K562 (cell line): ENCODE results near the gene MAPT. TPM values are rescaled to one million over a fixed set of nuclear protein-coding genes. Genes with fewer than 3 reads are reported as not detected.

Experiments used
- ASH1L ChIP-seq: fragments of 450-650 bp; IDR thresholded peaks from 2 replicates; pipeline ENCODE4 v1.6.1; 2018; ENCODE audit warnings: borderline replicate concordance, mild to moderate bottlenecking, low read depth; ENCODE audit not compliant: partially characterized antibody
- CBX1 ChIP-seq: sonication (generic); IDR thresholded peaks from 2 replicates; pipeline ENCODE4 v1.6.1; 2016; ENCODE audit warnings: antibody characterized with exemption, low read depth, mild to moderate bottlenecking
- CCNT2 ChIP-seq: IDR thresholded peaks from 2 replicates; pipeline ENCODE4 v1.6.1; 2011; ENCODE audit warnings: borderline replicate concordance, low read depth, mild to moderate bottlenecking, moderate library complexity, mixed read lengths, low read length; ENCODE audit not compliant: insufficient read length; ENCODE audit errors: extremely low read depth
- CEBPG ChIP-seq, 3 experiments: fragments of 200-800 bp in 1 of 3; sonication (Bioruptor generic) in 1 of 3; sonication (generic) in 1 of 3; formaldehyde crosslinking in 1 of 3; IDR thresholded peaks in 2 of 3; conservative IDR thresholded peaks in 1 of 3; 2 replicates each; pipeline versions ENCODE4 v1.6.1 to v1.8.0; 2016 to 2022; ENCODE audit warnings: missing compliant biosample characterization in 2 of 3, missing genetic modification characterization in 2 of 3, mild to moderate bottlenecking in 1 of 3, missing genetic modification reagents in 1 of 3
- DMBX1 ChIP-seq: fragments of 250-450 bp; sonication (Bioruptor Pico); IDR thresholded peaks from 2 replicates; pipeline ENCODE4 v1.8.0; 2022; ENCODE audit warnings: inconsistent platforms, mild to moderate bottlenecking, moderate library complexity, borderline replicate concordance
- ETV6 ChIP-seq, 3 experiments: fragments of 150-350 bp in 1 of 3; sonication (generic) in 1 of 3; formaldehyde crosslinking in 1 of 3; IDR thresholded peaks; 2 replicates each; pipeline versions ENCODE4 v1.6.1 to v1.8.0; 2014 to 2022; ENCODE audit warnings: borderline replicate concordance in 2 of 3, low read depth in 2 of 3, antibody characterized with exemption in 1 of 3, low read length in 1 of 3, mild to moderate bottlenecking in 1 of 3, missing genetic modification reagents in 1 of 3
- GMEB1 ChIP-seq: fragments of 250-450 bp; sonication (Bioruptor Pico); IDR thresholded peaks from 2 replicates; pipeline ENCODE4 v1.4.0; 2020; ENCODE audit warnings: mild to moderate bottlenecking
- KLF16 ChIP-seq: IDR thresholded peaks from 2 replicates; pipeline ENCODE4 v1.6.1; 2016; ENCODE audit warnings: antibody characterized with exemption
- LEF1 ChIP-seq: fragments of 450-650 bp; IDR thresholded peaks from 2 replicates; pipeline ENCODE4 v1.6.1; 2016; ENCODE audit warnings: mild to moderate bottlenecking
- NFATC3 ChIP-seq: fragments of 450-650 bp; IDR thresholded peaks from 2 replicates; pipeline ENCODE4 v1.6.1; 2017; ENCODE audit warnings: mild to moderate bottlenecking
- RBFOX2 ChIP-seq: fragments of 200-400 bp; formaldehyde crosslinking; IDR thresholded peaks from 2 replicates; pipeline ENCODE4 v1.6.1; 2017; ENCODE audit warnings: low read depth, mild to moderate bottlenecking, low read length, moderate library complexity
- TBL1XR1 ChIP-seq, 2 experiments: IDR thresholded peaks; 2 replicates each; pipeline ENCODE4 v1.6.1; 2012; ENCODE audit warnings: improper control_type of control experiment in 2 of 2, low read length in 2 of 2, mild to moderate bottlenecking in 1 of 2
- ZBED1 ChIP-seq: IDR thresholded peaks from 2 replicates; pipeline ENCODE4 v1.6.1; 2014
- ZBTB11 ChIP-seq, 3 experiments: fragments of 200-800 bp in 1 of 3; fragments of 250-450 bp in 1 of 3; fragments of 450-650 bp in 1 of 3; sonication (Bioruptor Pico) in 1 of 3; sonication (Bioruptor generic) in 1 of 3; formaldehyde crosslinking in 1 of 3; IDR thresholded peaks; 2 replicates each; pipeline versions ENCODE4 v1.6.1 to v1.8.0; 2016 to 2022; ENCODE audit warnings: mild to moderate bottlenecking in 2 of 3, missing genetic modification characterization in 2 of 3, missing compliant biosample characterization in 1 of 3, moderate library complexity in 1 of 3
- ZBTB2 ChIP-seq: fragments of 450-650 bp; IDR thresholded peaks from 2 replicates; pipeline ENCODE4 v1.6.1; 2016; ENCODE audit warnings: antibody characterized with exemption
- ZNF277 ChIP-seq: fragments of 250-450 bp; sonication (Bioruptor Pico); IDR thresholded peaks from 2 replicates; pipeline ENCODE4 v1.8.0; 2022; ENCODE audit warnings: inconsistent platforms, mild to moderate bottlenecking, moderate library complexity, borderline replicate concordance
- polyA plus RNA-seq, 8 experiments: library from polyadenylated mRNA; depleted of rRNA in 4 of 8; stranded (reverse) in 5 of 8; unstranded in 3 of 8; fragments of >200 nt; fragmentation: Nextera tagmentation in 2 of 8; fragmentation: Illumina TruSeq in 1 of 8; extraction: Ambion mirVana in 2 of 8; extraction: Trizol in 1 of 8; gene quantifications; 2 replicates each; pipeline versions ENCODE4 v1.2.1 to v1.2.3, GENCODE V29; 2011 to 2014; ENCODE audit warnings: inconsistent platforms in 1 of 8, missing spikeins in 1 of 8
- total RNA-seq, 7 experiments: library from RNA; depleted of rRNA in 6 of 7; stranded (reverse); fragments of >200 nt in 6 of 7; fragmentation: Illumina TruSeq in 2 of 7; extraction: Trizol in 2 of 7; gene quantifications; 2 replicates each; pipeline versions ENCODE4 v1.2.1 to v1.2.3, GENCODE V29; 2011 to 2021; ENCODE audit warnings: low replicate concordance in 1 of 7

MAPT gene
- total and polyA plus RNA-seq, 9 of the 15 experiments (the other 6 are each of a cell fraction or from before 2014, with no cell fraction given): 0.04 to 1.1 (median 0.36) TPM

GRCh38 chr17:45894022-45894784 lies at the start of gene MAPT (continued):
- TF ChIP-seq ZBTB2 (0 out of 2 replicates have a peak, but pooled peaks have one; percentile 49), LEF1 (no peak), ASH1L (no peak), NFATC3 (no peak), ETV6 (IDR thresholded peaks at IDR 0.05; ENCODE audit: borderline replicate concordance in 1 of 2, low read depth in 2 of 2, low read length in 1 of 2) (no peak), ETV6 (CRISPR knock-in tag; IDR thresholded peaks at IDR 0.05; ENCODE audit: borderline replicate concordance) (peak; percentile 55; the same call in 1 of the 2 replicates), ZNF277 (CRISPR knock-in tag) (no peak), DMBX1 (CRISPR knock-in tag) (peak; percentile 56; the same call in 1 of the 2 replicates), CEBPG (CRISPR knock-in tag; IDR thresholded peaks at IDR 0.05) (no peak), CEBPG (tag; conservative IDR thresholded peaks at IDR 0.05 in 1 of 2, IDR thresholded peaks at IDR 0.05 in 1 of 2) (no peak), CCNT2 (peak; percentile 85), CBX1 (peak; percentile 60; the same call in 1 of the 2 replicates), GMEB1 (peak; percentile 76), KLF16 (0 out of 2 replicates have a peak, but pooled peaks have one; percentile 52), ZBED1 (no peak), RBFOX2 (peak; percentile 74), ZBTB11 (CRISPR knock-in tag; IDR thresholded peaks at IDR 0.05) (peak in 1 of 3 experiments; percentile 64; a peak in 2 of 6 replicates), TBL1XR1 (IDR thresholded peaks at IDR 0.05; ENCODE audit: low read length in 2 of 2) (peak; percentile 6 to 42; a peak in 1 of 4 replicates)
